Hepatocyte (in vitro differentiated cells): Measurements from ENCODE around the gene KLK10.

Experiments used
- CTCF ChIP-seq: fragments of 200-600 bp; sonication (generic); IDR thresholded peaks from 2 replicates; pipeline ENCODE4 v1.5.1; 2016; ENCODE audit warnings: antibody characterized with exemption, mild to moderate bottlenecking; ENCODE audit not compliant: poor library complexity
- EZH2 ChIP-seq: fragments of 200-600 bp; sonication (generic); IDR thresholded peaks from 2 replicates; pipeline ENCODE4 v1.6.1; 2016; ENCODE audit warnings: antibody characterized with exemption, mild to moderate bottlenecking, borderline replicate concordance

DNA sequence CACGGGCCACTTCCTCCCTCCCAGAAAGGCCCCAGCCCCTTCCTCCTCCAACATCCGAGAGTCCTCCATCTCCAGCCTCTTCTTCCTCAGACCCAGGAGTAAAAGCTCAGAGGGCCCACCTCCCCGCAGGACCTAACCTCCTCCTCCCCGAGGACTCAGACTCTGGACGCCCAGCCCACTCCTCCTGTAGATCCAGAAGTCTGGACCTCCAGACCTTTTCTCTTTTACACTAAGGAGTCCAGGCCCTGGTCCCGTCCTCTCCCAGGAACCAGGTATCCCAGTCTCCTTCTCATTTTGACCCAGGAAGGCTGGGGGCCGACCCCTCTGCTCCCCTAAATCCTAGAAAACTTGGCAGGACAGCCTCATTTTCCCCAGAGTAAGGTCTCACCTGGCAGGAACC is 16.2 kb downstream of the KLK10 start:
- TF ChIP-seq CTCF (no peak), EZH2 (no peak)
